ENCODE measurements around the gene PACS2.
A peak's percentile ranks its signal among the peaks of the same experiment; 100 is the strongest.
"Not testable (repeated sequence)": the region's sequence is repeated elsewhere in the genome, so short reads cannot be mapped to it uniquely, and the experiment has no call there.

Gene PACS2

GRCh38 chr14:105354541-105354940 is 40.0 kb downstream of the PACS2 start:
- no peak for DNase-seq

- DNase-seq, result no peak
These were observed 40.6 kb downstream of the PACS2 start for GRCh38 chr14:105355049-105355575.

- no peak for DNase-seq
These were observed 41.5 kb downstream of the PACS2 start for GRCh38 chr14:105355850-105356604.

- DNase-seq, result no peak
These were observed 42.4 kb downstream of the PACS2 start for GRCh38 chr14:105356927-105357326.

- no peak for DNase-seq
These were observed 43.1 kb downstream of the PACS2 start for GRCh38 chr14:105357626-105358025.

- DNase-seq, result no peak
These were observed 43.7 kb downstream of the PACS2 start for GRCh38 chr14:105358140-105358846.

GRCh38 chr14:105358943-105359342 is 44.4 kb downstream of the PACS2 start:
- DNase-seq, result no peak

GRCh38 chr14:105361412-105361811 is 46.9 kb downstream of the PACS2 start:
- not testable (repeated sequence) for DNase-seq

GRCh38 chr14:105363847-105364708 is 49.5 kb downstream of the PACS2 start:
- peak in 1 of 2 experiments; percentile 11 for DNase-seq

- DNase-seq, result no peak
These were observed 50.6 kb downstream of the PACS2 start for GRCh38 chr14:105365101-105365500.

- no peak for DNase-seq
These were observed 51.1 kb downstream of the PACS2 start for GRCh38 chr14:105365681-105366080.

- no peak for DNase-seq
These were observed 52.0 kb downstream of the PACS2 start for GRCh38 chr14:105366386-105367074.

- no peak for DNase-seq
These were observed 52.8 kb downstream of the PACS2 start for GRCh38 chr14:105367116-105368031.

- no peak for DNase-seq
These were observed 53.5 kb downstream of the PACS2 start for GRCh38 chr14:105368032-105368417.

GRCh38 chr14:105368426-105368825 is 53.9 kb downstream of the PACS2 start:
- DNase-seq, result no peak

- DNase-seq, result no peak
These were observed 54.5 kb downstream of the PACS2 start for GRCh38 chr14:105368910-105369652.

GRCh38 chr14:105369653-105370040 is 55.1 kb downstream of the PACS2 start:
- no peak for DNase-seq

- DNase-seq, result no peak
These were observed 59.8 kb downstream of the PACS2 start for GRCh38 chr14:105374389-105374788.

- DNase-seq, result no peak
These were observed 61.1 kb downstream of the PACS2 start for GRCh38 chr14:105375635-105376057.
